ENCODE measurements around the gene UST. TPM values are rescaled to one million over a fixed set of nuclear protein-coding genes. Genes with fewer than 3 reads are reported as not detected.

The UST gene
- total RNA-seq, 4 donors from 2014 or later, result 9.6 to 34.6 (median 25.9) TPM

DNA sequence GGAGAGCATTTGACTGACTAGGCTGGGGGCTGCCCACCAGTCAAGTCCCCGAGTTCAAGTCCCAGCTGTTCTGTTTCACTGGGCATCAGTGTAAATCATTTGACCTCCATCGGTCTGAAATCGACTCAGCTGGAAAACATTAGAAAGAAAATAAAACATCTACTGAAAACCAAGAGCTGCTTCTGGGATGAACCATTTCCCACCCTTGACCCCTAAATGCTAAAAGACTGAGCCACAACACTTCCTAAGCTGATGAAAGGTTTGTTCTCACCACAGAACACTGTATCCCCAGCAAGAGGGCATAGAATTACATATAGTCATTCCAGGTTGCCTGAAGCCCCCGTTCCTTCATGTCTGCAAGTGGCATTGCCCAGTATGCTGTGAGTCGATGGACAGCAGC, 333.7 kb downstream of the UST start:
- TF ChIP-seq, protein P1, sequence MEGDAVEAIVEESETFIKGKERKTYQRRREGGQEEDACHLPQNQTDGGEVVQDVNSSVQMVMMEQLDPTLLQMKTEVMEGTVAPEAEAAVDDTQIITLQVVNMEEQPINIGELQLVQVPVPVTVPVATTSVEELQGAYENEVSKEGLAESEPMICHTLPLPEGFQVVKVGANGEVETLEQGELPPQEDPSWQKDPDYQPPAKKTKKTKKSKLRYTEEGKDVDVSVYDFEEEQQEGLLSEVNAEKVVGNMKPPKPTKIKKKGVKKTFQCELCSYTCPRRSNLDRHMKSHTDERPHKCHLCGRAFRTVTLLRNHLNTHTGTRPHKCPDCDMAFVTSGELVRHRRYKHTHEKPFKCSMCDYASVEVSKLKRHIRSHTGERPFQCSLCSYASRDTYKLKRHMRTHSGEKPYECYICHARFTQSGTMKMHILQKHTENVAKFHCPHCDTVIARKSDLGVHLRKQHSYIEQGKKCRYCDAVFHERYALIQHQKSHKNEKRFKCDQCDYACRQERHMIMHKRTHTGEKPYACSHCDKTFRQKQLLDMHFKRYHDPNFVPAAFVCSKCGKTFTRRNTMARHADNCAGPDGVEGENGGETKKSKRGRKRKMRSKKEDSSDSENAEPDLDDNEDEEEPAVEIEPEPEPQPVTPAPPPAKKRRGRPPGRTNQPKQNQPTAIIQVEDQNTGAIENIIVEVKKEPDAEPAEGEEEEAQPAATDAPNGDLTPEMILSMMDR (IDR thresholded peaks at IDR 0.05; ENCODE audit: low read depth), result no peak

- TF ChIP-seq, protein P1 (IDR thresholded peaks at IDR 0.05; ENCODE audit: low read depth), result no peak
Measured at GRCh38 chr6:149081281-149081680, 334.5 kb downstream of the UST start.

GRCh38 chr6:149082320-149082719, 335.5 kb downstream of the UST start:
- TF ChIP-seq, protein P1 (IDR thresholded peaks at IDR 0.05; ENCODE audit: low read depth), result no peak

DNA sequence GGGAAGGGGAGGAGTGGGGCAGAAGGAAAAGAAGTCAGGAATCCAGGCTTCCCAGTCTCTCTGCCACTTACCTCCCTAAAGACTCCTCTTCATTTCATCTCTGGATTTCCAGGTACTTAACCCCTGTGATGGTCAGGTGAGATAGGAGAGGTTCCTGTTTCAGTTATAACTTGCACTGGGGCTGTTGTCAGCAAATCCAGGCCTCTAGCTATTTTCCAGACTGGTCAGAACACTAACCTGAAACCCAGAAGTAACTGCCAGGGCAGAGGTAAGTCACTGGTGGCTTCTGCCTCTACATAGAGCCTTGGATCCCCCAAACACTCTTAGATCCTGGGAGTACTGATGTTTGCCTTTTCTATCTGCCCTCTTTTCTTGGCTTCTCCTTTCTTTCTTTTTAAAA, 337.2 kb downstream of the UST start:
- TF ChIP-seq, protein P1 (IDR thresholded peaks at IDR 0.05; ENCODE audit: low read depth), result no peak

- TF ChIP-seq, protein P1 (IDR thresholded peaks at IDR 0.05; ENCODE audit: low read depth), result no peak
Measured at GRCh38 chr6:149084808-149085556, 338.2 kb downstream of the UST start.

DNA sequence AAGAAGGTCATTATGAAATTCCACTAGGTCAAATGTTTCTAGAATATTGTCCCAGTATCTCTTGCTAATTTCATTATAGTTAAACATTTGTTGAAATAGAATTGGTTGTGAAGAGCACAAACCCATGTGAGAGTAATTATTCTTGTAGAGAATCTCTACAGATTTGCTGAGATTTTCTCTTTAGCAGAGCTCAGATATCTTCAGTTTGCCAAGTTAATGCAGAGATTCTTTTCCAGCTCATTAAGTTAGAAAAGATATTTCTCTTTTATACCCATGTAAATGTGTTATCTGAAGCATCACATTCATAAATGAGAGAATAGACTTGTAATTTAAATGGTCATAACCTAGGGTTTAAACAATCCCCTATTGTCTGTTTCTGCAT, 338.7 kb downstream of the UST start:
- TF ChIP-seq, protein P1 (IDR thresholded peaks at IDR 0.05; ENCODE audit: low read depth), result no peak

DNA sequence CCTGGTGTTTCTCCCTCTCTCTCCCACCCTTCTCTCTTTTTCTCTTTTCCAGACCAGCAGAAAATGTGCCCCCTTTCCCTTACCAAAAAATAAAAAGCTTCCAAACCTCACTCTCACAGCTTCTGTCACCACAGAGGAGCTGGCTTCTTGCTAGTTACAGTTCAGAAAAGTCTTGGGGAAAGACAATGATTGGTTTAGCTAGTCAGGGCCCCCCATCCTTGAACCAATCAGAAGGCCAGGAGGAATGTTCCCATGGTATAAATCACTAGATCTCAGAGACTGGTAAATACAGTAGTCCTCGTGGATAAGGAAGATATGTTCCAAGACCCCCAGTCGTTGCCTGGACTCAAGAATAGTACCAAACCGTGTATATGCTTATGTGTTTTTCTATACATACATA, 339.5 kb downstream of the UST start:
- TF ChIP-seq, protein P1 (IDR thresholded peaks at IDR 0.05; ENCODE audit: low read depth), result no peak

Measured in subcutaneous adipose tissue (tissue), 4 donors.